ENCODE data around the gene PPP2R2C. TPM values are rescaled to one million over a fixed set of nuclear protein-coding genes. Genes with fewer than 3 reads are reported as not detected.

PPP2R2C gene
- total and polyA plus RNA-seq, 2 experiments from 2014 or later, result 1.3 to 9.2 TPM

DNA sequence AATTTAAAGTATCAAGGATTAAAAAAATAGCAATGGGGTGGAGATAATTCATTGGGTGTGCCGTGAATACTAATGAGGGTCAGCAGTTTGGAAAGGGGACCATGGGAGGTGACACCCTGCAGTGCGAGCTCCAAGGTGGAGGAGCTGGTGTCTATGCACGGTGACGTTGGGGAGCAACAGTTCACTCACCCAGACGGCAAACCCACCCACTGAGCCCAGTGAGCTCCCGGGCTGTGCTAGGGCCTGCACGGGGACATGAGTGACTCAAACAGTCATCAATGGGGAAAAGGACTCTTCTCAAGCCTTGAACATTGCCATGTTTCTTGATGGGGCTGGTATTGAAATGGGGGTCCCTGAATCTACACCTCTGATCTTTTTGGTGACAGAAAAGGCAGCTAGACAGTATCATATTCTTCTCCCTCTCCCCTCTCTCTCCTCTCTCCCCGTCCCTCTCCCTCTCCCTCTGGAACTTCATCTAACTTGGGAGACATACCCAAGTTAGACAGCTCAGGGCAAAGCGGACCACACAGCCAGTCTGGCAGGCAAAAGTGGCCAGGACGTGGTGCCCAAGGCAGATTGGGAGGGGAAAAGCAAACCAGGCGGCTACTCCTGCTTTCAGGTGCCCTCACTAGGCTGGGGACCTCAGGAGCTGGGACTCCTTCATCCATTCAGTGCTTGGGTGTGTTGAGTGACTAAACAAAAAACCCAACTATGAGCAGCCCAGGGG lies 26.3 kb upstream of the PPP2R2C start:
- Mint-ChIP-seq H3K27ac (no peak overlapping the region), H3K27me3 (ENCODE audit: insufficient read depth, low read depth, poor library complexity) (peaks cover 9% of the 10 kb centered on the region), H3K36me3 (ENCODE audit: low read depth) (no peaks in the 10 kb centered on the region), H3K4me1 (peaks cover 7% of the 10 kb centered on the region), H3K9me3 (peaks cover 10% of the 10 kb centered on the region), H3K4me3 (no peak overlapping the region)
- Histone ChIP-seq H3K4me3 (no peak overlapping the region), H3K4me1 (ENCODE audit: insufficient read depth) (no peaks in the 10 kb centered on the region; the same call in 1 of the 2 replicates), H4K20me1 (replicated peaks; ENCODE audit: insufficient read depth) (no peaks in the 10 kb centered on the region), H3K4me2 (no peak overlapping the region), H3K79me2 (replicated peaks; ENCODE audit: insufficient read depth) (no peaks in the 10 kb centered on the region), H3K27me3 (ENCODE audit: insufficient read depth) (no peaks in the 10 kb centered on the region), H3K36me3 (ENCODE audit: insufficient read depth) (no peaks in the 10 kb centered on the region), H3K9me2 (ENCODE audit: insufficient read depth) (no peaks in the 10 kb centered on the region), H3F3A (replicated peaks; ENCODE audit: low read depth) (no peaks in the 10 kb centered on the region), H2AFZ (no peak overlapping the region), H3K27ac (ENCODE audit: low read depth) (no peak overlapping the region)
- TF ChIP-seq NANOG (IDR thresholded peaks at IDR 0.05; ENCODE audit: borderline replicate concordance) (no peak), ZNF331 (CRISPR knock-in tag; IDR thresholded peaks at IDR 0.05; ENCODE audit: low read depth) (no peak), CREB1 (CRISPR knock-in tag; IDR thresholded peaks at IDR 0.05; ENCODE audit: low read depth) (no peak), JUNB (IDR thresholded peaks at IDR 0.05; ENCODE audit: unreplicated experiment) (no peak), REST (IDR thresholded peaks at IDR 0.05; ENCODE audit: unreplicated experiment) (no peak), EZH2phosphoT487 (IDR thresholded peaks at IDR 0.05; ENCODE audit: unreplicated experiment) (no peak), CTCF (conservative IDR thresholded peaks at IDR 0.05; ENCODE audit: low read depth in 2 of 2) (no peak), EZH2 (IDR thresholded peaks at IDR 0.05; ENCODE audit: low read depth, unreplicated experiment) (no peak), ZNF114 (CRISPR knock-in tag; IDR thresholded peaks at IDR 0.05) (no peak), ZNF462 (CRISPR knock-in tag; IDR thresholded peaks at IDR 0.05) (no peak), POLR2AphosphoS5 (IDR thresholded peaks at IDR 0.05; ENCODE audit: low read depth) (no peak), STAT1 (IDR thresholded peaks at IDR 0.05; ENCODE audit: unreplicated experiment) (no peak)
- TF ChIP-seq, protein P1, sequence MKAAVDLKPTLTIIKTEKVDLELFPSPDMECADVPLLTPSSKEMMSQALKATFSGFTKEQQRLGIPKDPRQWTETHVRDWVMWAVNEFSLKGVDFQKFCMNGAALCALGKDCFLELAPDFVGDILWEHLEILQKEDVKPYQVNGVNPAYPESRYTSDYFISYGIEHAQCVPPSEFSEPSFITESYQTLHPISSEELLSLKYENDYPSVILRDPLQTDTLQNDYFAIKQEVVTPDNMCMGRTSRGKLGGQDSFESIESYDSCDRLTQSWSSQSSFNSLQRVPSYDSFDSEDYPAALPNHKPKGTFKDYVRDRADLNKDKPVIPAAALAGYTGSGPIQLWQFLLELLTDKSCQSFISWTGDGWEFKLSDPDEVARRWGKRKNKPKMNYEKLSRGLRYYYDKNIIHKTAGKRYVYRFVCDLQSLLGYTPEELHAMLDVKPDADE (IDR thresholded peaks at IDR 0.05), result no peak
- ATAC-seq, result no peak
- DNase-seq (ENCODE audit: low spot score), result no peak

All from GM23338 (cell line).